Spleen (tissue), 11 donors: Measurements from ENCODE around the gene COQ9. TPM values are rescaled to one million over a fixed set of nuclear protein-coding genes. Genes with fewer than 3 reads are reported as not detected.

Experiments
- DNase-seq: peaks from one replicate; pipeline ENCODE4 v3.0.0-alpha.2; 2020
- H3K27ac ChIP-seq, 8 donors: fragments of 200-600 bp; sonication (generic) in 7 of 8; 1 replicate in 4 of 8; 2 replicates in 4 of 8; pipeline versions ENCODE4 v1.5.0 to v1.8.0; 2016 to 2021; ENCODE audit warnings: inconsistent platforms in 4 of 8, mild to moderate bottlenecking in 4 of 8, moderate library complexity in 1 of 8
- H3K27me3 ChIP-seq, 7 donors: fragments of 200-600 bp; sonication (generic) in 6 of 7; replicated peaks in 1 of 7; 1 replicate in 4 of 7; 2 replicates in 3 of 7; pipeline versions ENCODE4 v1.5.0 to v1.8.0; 2016 to 2021; ENCODE audit warnings: inconsistent platforms in 3 of 7, mild to moderate bottlenecking in 1 of 7
- H3K36me3 ChIP-seq, 6 donors: fragments of 200-600 bp; sonication (generic) in 5 of 6; 1 replicate in 4 of 6; 2 replicates in 2 of 6; pipeline versions ENCODE4 v1.5.0 to v1.8.0; 2016 to 2021; ENCODE audit warnings: inconsistent platforms in 2 of 6
- H3K4me1 ChIP-seq, 6 donors: fragments of 200-600 bp; sonication (generic) in 5 of 6; 1 replicate in 3 of 6; 2 replicates in 3 of 6; pipeline versions ENCODE4 v1.5.0 to v1.8.0; 2016 to 2021; ENCODE audit warnings: inconsistent platforms in 3 of 6
- H3K4me3 ChIP-seq, 8 donors: fragments of 200-600 bp; sonication (generic) in 7 of 8; 1 replicate in 4 of 8; 2 replicates in 4 of 8; pipeline versions ENCODE4 v1.5.0 to v1.8.0; 2016 to 2021; ENCODE audit warnings: inconsistent platforms in 4 of 8, mild to moderate bottlenecking in 4 of 8, moderate library complexity in 2 of 8
- H3K9me3 ChIP-seq, 8 donors: fragments of 200-600 bp; sonication (generic) in 7 of 8; 1 replicate in 4 of 8; 2 replicates in 4 of 8; pipeline versions ENCODE4 v1.5.0 to v1.8.0; 2016 to 2021; ENCODE audit warnings: inconsistent platforms in 4 of 8
- POLR2A ChIP-seq, 3 donors: fragments of 450-650 bp; IDR thresholded peaks; one replicate each; pipeline ENCODE4 v1.5.1; 2017; ENCODE audit warnings: antibody characterized with exemption in 3 of 3, mild to moderate bottlenecking in 1 of 3
- POLR2AphosphoS5 ChIP-seq, 3 donors: sonication (generic); formaldehyde crosslinking; IDR thresholded peaks; one replicate each; pipeline ENCODE4 v1.5.1; 2017; ENCODE audit warnings: antibody characterized with exemption in 3 of 3
- WGBS, 5 donors: extraction: QIAGEN DNeasy Blood & Tissue Kit in 3 of 5; methylation state at CpG; one replicate each; pipeline versions ENCODE4 v1.1.5 to v1.1.7; 2013 to 2018; 5-methylcytosine and 5-hydroxymethylcytosine counted together
- intact Hi-C: fragments of 100-400 bp; cut with DNase I; formaldehyde crosslinking; loops from one replicate; pipeline ENCODE4 v1.15.0; 2023; ENCODE audit warnings: low total_unique reads
- polyA plus RNA-seq, 3 donors: library from polyadenylated mRNA; stranded (reverse); fragments of 200-250 nt; gene quantifications; one replicate each; pipeline ENCODE4 v1.2.1, GENCODE V29; 2013
- total RNA-seq, 7 donors: library from RNA; depleted of rRNA in 3 of 7; stranded (reverse); fragments of >200 nt in 3 of 7; fragmentation: NEBNext Ultra II Directional in 4 of 7; extraction: Animal tissue kit (Norgen Biotek cat#: 25700) in 4 of 7; gene quantifications; one replicate each; pipeline versions ENCODE4 v1.1.0 to v1.2.1, GENCODE V29; 2016 to 2021
- TF ChIP-seq, protein P1 (sequence below), 11 experiments: fragments of 200-600 bp in 7 of 11; fragments of 450-650 bp in 4 of 11; sonication (generic) in 4 of 11; IDR thresholded peaks in 8 of 11; conservative IDR thresholded peaks in 3 of 11; 1 replicate in 7 of 11; 2 replicates in 4 of 11; pipeline versions ENCODE4 v1.4.0 to v1.8.0; 2016 to 2021; ENCODE audit warnings: antibody characterized with exemption in 11 of 11, inconsistent platforms in 4 of 11, mild to moderate bottlenecking in 1 of 11
- donor health status: healthy with polysubstance abuse.
- donor health status: DM: no; HTN: no; CAD: no; lungs with moderate emphysema.
- donor health status: DM: no; HTN: no; CAD: no.
- donor health status: Bipolar disorder and iron deficiency.
- donor health status: healthy.
- donor health status: DM: no; HTN: no; CAD: no.
- donor health status: DM: yes; HTN: yes; CAD: no.

Gene COQ9
- total and polyA plus RNA-seq, 10 donors: 25.8 to 39.9 (median 31.4) TPM

DNA sequence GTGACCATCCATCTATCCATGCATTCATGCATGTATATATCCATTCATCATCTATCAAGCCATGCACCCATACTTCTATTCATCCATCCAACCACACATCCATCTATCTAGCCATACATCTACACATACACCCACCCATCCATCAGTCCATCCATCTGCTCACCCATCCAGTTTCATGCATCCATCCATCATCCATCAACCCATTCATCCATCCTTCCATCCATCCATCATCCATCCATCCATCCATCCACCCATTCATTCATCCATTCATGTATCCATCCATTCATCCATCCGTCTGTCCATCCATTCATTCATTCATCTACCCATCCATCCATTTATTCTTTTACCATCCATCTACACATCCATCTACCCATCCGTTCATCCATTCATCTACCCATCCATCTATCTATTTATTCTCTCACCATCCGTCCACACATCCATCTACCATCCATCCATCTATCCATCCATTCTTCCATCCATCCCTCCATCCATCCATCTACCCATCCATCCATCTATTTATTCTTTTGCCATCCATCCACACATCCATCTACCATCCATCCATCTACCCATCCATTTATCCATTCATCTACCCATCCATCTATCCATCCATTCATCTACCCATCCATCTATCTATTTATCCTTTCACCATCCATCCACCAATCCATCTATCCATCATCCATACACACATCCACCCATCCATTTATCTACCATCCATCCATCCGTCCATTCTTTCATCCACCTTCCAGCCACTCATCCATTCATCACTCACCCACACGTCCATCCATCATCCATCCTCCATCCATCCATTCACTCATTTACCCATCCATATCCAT, 39.5 kb upstream of the COQ9 start:
- Histone ChIP-seq H3K4me3 (no peak overlapping the region), H3K4me1 (peaks cover 0 to 34% (median 16%) of the 10 kb centered on the region in 6 donors), H3K27ac (no peak overlapping the region), H3K9me3 (no peaks in the 10 kb centered on the region), H3K36me3 (no peaks in the 10 kb centered on the region), H3K27me3 (no peaks in the 10 kb centered on the region)
- intact Hi-C loops: no loop called here
- 90 to 97% (median 92%) methylated on average over 5 of the region's 5 CpGs for WGBS, 5 donors
- no peak for DNase-seq
- TF ChIP-seq, protein P1, sequence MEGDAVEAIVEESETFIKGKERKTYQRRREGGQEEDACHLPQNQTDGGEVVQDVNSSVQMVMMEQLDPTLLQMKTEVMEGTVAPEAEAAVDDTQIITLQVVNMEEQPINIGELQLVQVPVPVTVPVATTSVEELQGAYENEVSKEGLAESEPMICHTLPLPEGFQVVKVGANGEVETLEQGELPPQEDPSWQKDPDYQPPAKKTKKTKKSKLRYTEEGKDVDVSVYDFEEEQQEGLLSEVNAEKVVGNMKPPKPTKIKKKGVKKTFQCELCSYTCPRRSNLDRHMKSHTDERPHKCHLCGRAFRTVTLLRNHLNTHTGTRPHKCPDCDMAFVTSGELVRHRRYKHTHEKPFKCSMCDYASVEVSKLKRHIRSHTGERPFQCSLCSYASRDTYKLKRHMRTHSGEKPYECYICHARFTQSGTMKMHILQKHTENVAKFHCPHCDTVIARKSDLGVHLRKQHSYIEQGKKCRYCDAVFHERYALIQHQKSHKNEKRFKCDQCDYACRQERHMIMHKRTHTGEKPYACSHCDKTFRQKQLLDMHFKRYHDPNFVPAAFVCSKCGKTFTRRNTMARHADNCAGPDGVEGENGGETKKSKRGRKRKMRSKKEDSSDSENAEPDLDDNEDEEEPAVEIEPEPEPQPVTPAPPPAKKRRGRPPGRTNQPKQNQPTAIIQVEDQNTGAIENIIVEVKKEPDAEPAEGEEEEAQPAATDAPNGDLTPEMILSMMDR (IDR thresholded peaks at IDR 0.05 in 8 of 11, conservative IDR thresholded peaks at IDR 0.05 in 3 of 11): no peak
- no peak for TF ChIP-seq POLR2A (IDR thresholded peaks at IDR 0.05)
- TF ChIP-seq POLR2AphosphoS5 (IDR thresholded peaks at IDR 0.05): no peak

DNA sequence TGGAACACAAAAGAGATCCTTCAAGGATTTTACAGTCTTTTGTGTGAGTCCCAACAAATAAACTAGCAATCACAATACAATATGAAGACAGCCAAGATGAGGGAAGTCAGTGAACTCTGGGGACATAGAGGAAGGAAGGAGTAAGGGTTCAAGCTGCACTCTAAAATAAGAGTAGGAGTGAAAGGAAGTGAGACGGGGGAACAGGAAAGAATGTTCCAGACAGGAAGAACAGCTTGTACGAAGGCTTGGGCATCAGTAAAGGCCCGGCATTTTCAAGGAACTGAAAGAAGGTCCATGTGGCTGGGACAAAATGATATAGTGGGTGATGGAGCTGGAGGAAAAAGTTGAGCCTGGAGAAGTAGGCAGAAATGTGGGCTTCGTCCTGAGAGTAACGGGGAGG, 38.2 kb upstream of the COQ9 start:
- Histone ChIP-seq H3K4me3 (no peak overlapping the region), H3K27ac (no peak overlapping the region)
- TF ChIP-seq, protein P1 (IDR thresholded peaks at IDR 0.05 in 8 of 11, conservative IDR thresholded peaks at IDR 0.05 in 3 of 11): no peak
- TF ChIP-seq POLR2A (IDR thresholded peaks at IDR 0.05) (no peak), POLR2AphosphoS5 (IDR thresholded peaks at IDR 0.05) (no peak)

DNA sequence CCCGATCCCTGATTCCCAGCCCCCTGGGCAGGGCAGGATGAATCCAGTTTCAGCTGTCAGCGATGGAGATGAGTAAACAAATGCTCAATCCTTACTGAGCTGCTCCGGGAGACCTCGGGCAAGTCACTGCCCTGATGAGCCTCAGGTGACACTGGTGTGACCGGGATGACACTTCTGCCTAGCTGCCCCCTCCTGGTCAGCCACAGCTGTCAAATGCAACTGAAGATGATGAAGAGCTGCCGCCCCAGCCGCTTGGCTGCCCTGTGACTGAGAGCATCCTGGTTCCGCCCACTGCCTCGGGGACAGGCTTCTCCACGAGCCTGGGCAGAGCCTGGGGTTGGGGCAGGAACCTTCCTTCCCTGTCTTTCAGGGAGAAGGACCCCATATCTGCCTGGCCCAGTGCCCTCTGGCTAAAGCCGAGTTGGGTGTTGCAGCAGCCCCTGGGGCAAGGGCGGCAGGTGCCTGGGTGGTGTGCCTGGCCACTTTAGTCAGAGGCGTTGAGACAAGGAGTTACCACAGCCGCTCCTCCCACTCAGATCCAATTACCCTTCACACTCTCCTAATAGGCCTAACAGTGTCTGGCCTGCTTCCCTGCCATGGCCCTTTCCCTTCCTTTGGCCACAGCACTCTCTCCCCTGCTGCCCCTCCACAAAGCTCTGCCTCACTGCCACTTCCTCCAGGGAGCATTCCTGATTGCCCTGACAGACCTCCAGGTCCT, 37.2 kb upstream of the COQ9 start:
- Histone ChIP-seq H3K4me1 (peaks cover 0 to 49% (median 29%) of the 10 kb centered on the region in 6 donors), H3K27ac (no peak overlapping the region), H3K36me3 (no peaks in the 10 kb centered on the region), H3K4me3 (no peak overlapping the region), H3K27me3 (no peaks in the 10 kb centered on the region), H3K9me3 (no peaks in the 10 kb centered on the region)
- intact Hi-C loops: loop anchor here (10.0 kb wide), 1 partner anchor 325 kb away; no protein-coding TSS in a partner anchor
- TF ChIP-seq POLR2AphosphoS5 (IDR thresholded peaks at IDR 0.05) (no peak), POLR2A (IDR thresholded peaks at IDR 0.05) (no peak)
- TF ChIP-seq, protein P1 (IDR thresholded peaks at IDR 0.05 in 8 of 11, conservative IDR thresholded peaks at IDR 0.05 in 3 of 11): no peak
- 77 to 89% (median 82%) methylated on average over 10 to 14 of the region's 14 CpGs for WGBS, 5 donors
- DNase-seq: no peak

More for the DNA sequence above, 38.2 kb upstream of the COQ9 start:
- no peaks in the 10 kb centered on the region for H3K36me3 ChIP-seq
- peaks cover 0 to 47% (median 29%) of the 10 kb centered on the region in 6 donors for H3K4me1 ChIP-seq
- DNase-seq: no peak
- 38 to 46% (median 41%) methylated on average over 5 of the region's 5 CpGs for WGBS, 5 donors
- H3K27me3 ChIP-seq: no peaks in the 10 kb centered on the region
- H3K9me3 ChIP-seq: no peaks in the 10 kb centered on the region
- intact Hi-C loops: no loop called here
